ENCODE results near the gene ZNF594.
"Not testable (repeated sequence)": the region's sequence is repeated elsewhere in the genome, so short reads cannot be mapped to it uniquely, and the experiment has no call there.

Gene ZNF594

GRCh38 chr17:5219536-5219935 is 27.9 kb upstream of the ZNF594 start:
- no peaks in the 10 kb centered on the region for H3K9me3 ChIP-seq
- no peak for TF ChIP-seq CTCF (IDR thresholded peaks at IDR 0.05)
- H3K36me3 ChIP-seq = no peaks in the 10 kb centered on the region
- H3K27me3 ChIP-seq = no peaks in the 10 kb centered on the region
- H3K4me3 ChIP-seq (ENCODE audit: low read depth in 1 of 2, low read length in 1 of 2) = no peak overlapping the region
- peaks cover 6 to 9% of the 10 kb centered on the region in 2 experiments for H3K4me1 ChIP-seq (ENCODE audit: control insufficient read depth in 1 of 2, insufficient read depth in 1 of 2, low read depth in 1 of 2, low read length in 1 of 2)
- H3K27ac ChIP-seq = no peak overlapping the region

- H3K9me3 ChIP-seq; H3K27ac ChIP-seq; H3K27me3 ChIP-seq; H3K4me3 ChIP-seq (ENCODE audit: low read depth in 1 of 2, low read length in 1 of 2); H3K36me3 ChIP-seq; H3K4me1 ChIP-seq (ENCODE audit: control insufficient read depth in 1 of 2, insufficient read depth in 1 of 2, low read depth in 1 of 2, low read length in 1 of 2): not testable (repeated sequence)
Measured at GRCh38 chr17:5217562-5217961, 25.9 kb upstream of the ZNF594 start.

- Histone ChIP-seq H3K27ac (no peak overlapping the region), H3K4me3 (ENCODE audit: low read depth in 1 of 2, low read length in 1 of 2) (no peak overlapping the region), H3K4me1 (ENCODE audit: control insufficient read depth in 1 of 2, insufficient read depth in 1 of 2, low read depth in 1 of 2, low read length in 1 of 2) (no peaks in the 10 kb centered on the region), H3K27me3 (no peaks in the 10 kb centered on the region), H3K36me3 (no peaks in the 10 kb centered on the region), H3K9me3 (no peaks in the 10 kb centered on the region)
- TF ChIP-seq CTCF (IDR thresholded peaks at IDR 0.05) = no peak
Measured at GRCh38 chr17:5211458-5211857, 19.8 kb upstream of the ZNF594 start.

GRCh38 chr17:5210614-5211252 is 19.1 kb upstream of the ZNF594 start:
- no peaks in the 10 kb centered on the region for H3K4me1 ChIP-seq (ENCODE audit: control insufficient read depth in 1 of 2, insufficient read depth in 1 of 2, low read depth in 1 of 2, low read length in 1 of 2)
- H3K27me3 ChIP-seq = no peaks in the 10 kb centered on the region
- H3K36me3 ChIP-seq = no peaks in the 10 kb centered on the region
- H3K27ac ChIP-seq = no peak overlapping the region
- TF ChIP-seq CTCF (IDR thresholded peaks at IDR 0.05) = no peak
- H3K4me3 ChIP-seq (ENCODE audit: low read depth in 1 of 2, low read length in 1 of 2) = no peak overlapping the region
- H3K9me3 ChIP-seq = no peaks in the 10 kb centered on the region

- Histone ChIP-seq H3K36me3 (no peaks in the 10 kb centered on the region), H3K27ac (no peak overlapping the region), H3K9me3 (no peaks in the 10 kb centered on the region), H3K4me1 (ENCODE audit: control insufficient read depth in 1 of 2, insufficient read depth in 1 of 2, low read depth in 1 of 2, low read length in 1 of 2) (no peaks in the 10 kb centered on the region), H3K4me3 (ENCODE audit: low read depth in 1 of 2, low read length in 1 of 2) (no peak overlapping the region), H3K27me3 (no peaks in the 10 kb centered on the region)
- TF ChIP-seq CTCF (IDR thresholded peaks at IDR 0.05) = no peak
Measured at GRCh38 chr17:5210091-5210490, 18.4 kb upstream of the ZNF594 start.

- Histone ChIP-seq H3K36me3 (no peaks in the 10 kb centered on the region), H3K9me3 (no peaks in the 10 kb centered on the region), H3K4me3 (ENCODE audit: low read depth in 1 of 2, low read length in 1 of 2) (no peak overlapping the region), H3K27me3 (no peaks in the 10 kb centered on the region), H3K4me1 (ENCODE audit: control insufficient read depth in 1 of 2, insufficient read depth in 1 of 2, low read depth in 1 of 2, low read length in 1 of 2) (no peaks in the 10 kb centered on the region), H3K27ac (no peak overlapping the region)
- no peak for TF ChIP-seq CTCF (IDR thresholded peaks at IDR 0.05)
Measured at GRCh38 chr17:5209396-5209795, 17.7 kb upstream of the ZNF594 start.
